ENCODE data around the gene MZB1. TPM values are rescaled to one million over a fixed set of nuclear protein-coding genes. Genes with fewer than 3 reads are reported as not detected.

Gene MZB1
- not detected in 5 replicates for total RNA-seq (2022; extraction: Qiagen RNA extraction; ENCODE audit: low read depth)

GRCh38 chr5:139389701-139390638, at the start of gene MZB1:
Gene MZB1 (minus strand): TSS chr5:139389913. CDS start chr5:139389856, 57 bp downstream.

GRCh38 chr5:139439013-139439903, 49.5 kb upstream of the MZB1 start, which contains the start of gene DNAJC18:
Gene DNAJC18 (minus strand): TSS chr5:139439525. CDS start chr5:139439445, 80 bp downstream.

GRCh38 chr5:139403787-139404483, 14.2 kb upstream of the MZB1 start, which contains the start of gene SPATA24:
Gene SPATA24 (minus strand): TSS chr5:139404089. CDS start chr5:139404060, 29 bp downstream.

GRCh38 chr5:139394654-139395566, 5.2 kb upstream of the MZB1 start, which contains the start of gene PROB1:
Gene PROB1 (minus strand): TSS chr5:139395104. CDS start chr5:139395081, 23 bp downstream.

GRCh38 chr5:139383275-139383992, 6.3 kb downstream of the MZB1 start, which contains the start of gene SLC23A1:
Gene SLC23A1 (minus strand): TSS chr5:139383297. CDS start chr5:139383253, 44 bp downstream.

GRCh38 chr5:139341689-139342422, 47.9 kb downstream of the MZB1 start, which contains the start of gene PAIP2:
Gene PAIP2 (plus strand): TSS chr5:139341854. CDS start chr5:139363785, 21,931 bp downstream.

Other genes with a start within 250 kb of the MZB1 start
- 24.8 to 27.3 TPM (median 26.7 TPM) in 5 replicates for gene SIL1, start 191.5 kb downstream of the MZB1 start, total RNA-seq (2022; extraction: Qiagen RNA extraction; ENCODE audit: low read depth)
- 114 to 202 TPM (median 181 TPM) in 5 replicates for gene MATR3, start 96.2 kb downstream of the MZB1 start, total RNA-seq (2022; extraction: Qiagen RNA extraction; ENCODE audit: low read depth)
- 72.7 to 120 TPM (median 86.5 TPM) in 5 replicates for gene PAIP2, start 48.1 kb downstream of the MZB1 start, total RNA-seq (2022; extraction: Qiagen RNA extraction; ENCODE audit: low read depth)
- 0.91 to 1.4 TPM (median 1.1 TPM) in 5 replicates for gene SLC23A1, start 6.6 kb downstream of the MZB1 start, total RNA-seq (2022; extraction: Qiagen RNA extraction; ENCODE audit: low read depth)
- 0.18 to 0.37 TPM (median 0.28 TPM) in 5 replicates for gene PROB1, start 5.2 kb upstream of the MZB1 start, total RNA-seq (2022; extraction: Qiagen RNA extraction; ENCODE audit: low read depth)
- 4.6 to 5.9 TPM (median 4.9 TPM) in 5 replicates for gene SPATA24, start 14.2 kb upstream of the MZB1 start, total RNA-seq (2022; extraction: Qiagen RNA extraction; ENCODE audit: low read depth)
- gene DNAJC18, start 49.6 kb upstream of the MZB1 start, total RNA-seq (2022; extraction: Qiagen RNA extraction; ENCODE audit: low read depth): 6.3 to 10.0 TPM (median 7.2 TPM) in 5 replicates
- not detected in 5 replicates for gene ECSCR, start 72.8 kb upstream of the MZB1 start, total RNA-seq (2022; extraction: Qiagen RNA extraction; ENCODE audit: low read depth)
- not detected in 5 replicates for gene SMIM33, start 81.1 kb upstream of the MZB1 start, total RNA-seq (2022; extraction: Qiagen RNA extraction; ENCODE audit: low read depth)
- 0.53 to 1.3 TPM (median 0.89 TPM) in 5 replicates for gene STING1, start 92.8 kb upstream of the MZB1 start, total RNA-seq (2022; extraction: Qiagen RNA extraction; ENCODE audit: low read depth)
- 129 to 170 TPM (median 163 TPM) in 5 replicates for gene UBE2D2, start 171.4 kb upstream of the MZB1 start, total RNA-seq (2022; extraction: Qiagen RNA extraction; ENCODE audit: low read depth)

All from A549 treated with ZK216348 at 1 μM for 4 hours (cell line).